ENCODE measurements around the gene GLOD4.

GLOD4 gene

GRCh38 chr17:802901-803881 lies 21.1 kb upstream of the GLOD4 start:
- Histone ChIP-seq H3K4me3 (ENCODE audit: low read depth, low read length) (no peak overlapping the region), H3K27me3 (no peaks in the 10 kb centered on the region), H3K4me1 (no peaks in the 10 kb centered on the region), H3K9me3 (no peaks in the 10 kb centered on the region), H3K36me3 (no peaks in the 10 kb centered on the region)
- DNase-seq, result no peak
- TF ChIP-seq CTCF (IDR thresholded peaks at IDR 0.05; ENCODE audit: low read depth, low read length), result no peak

GRCh38 chr17:802481-802880 lies 20.4 kb upstream of the GLOD4 start:
- DNase-seq, result no peak
- no peak for TF ChIP-seq CTCF (IDR thresholded peaks at IDR 0.05; ENCODE audit: low read depth, low read length)
- H3K9me3 ChIP-seq, result no peaks in the 10 kb centered on the region
- no peaks in the 10 kb centered on the region for H3K27me3 ChIP-seq
- H3K36me3 ChIP-seq, result no peaks in the 10 kb centered on the region
- no peak overlapping the region for H3K4me3 ChIP-seq (ENCODE audit: low read depth, low read length)
- no peaks in the 10 kb centered on the region for H3K4me1 ChIP-seq

GRCh38 chr17:801660-802059 lies 19.6 kb upstream of the GLOD4 start:
- Histone ChIP-seq H3K9me3 (no peaks in the 10 kb centered on the region), H3K4me1 (no peaks in the 10 kb centered on the region), H3K36me3 (no peaks in the 10 kb centered on the region), H3K27me3 (no peaks in the 10 kb centered on the region), H3K4me3 (ENCODE audit: low read depth, low read length) (no peak overlapping the region)
- DNase-seq, result no peak
- TF ChIP-seq CTCF (IDR thresholded peaks at IDR 0.05; ENCODE audit: low read depth, low read length), result no peak

- Histone ChIP-seq H3K9me3 (no peaks in the 10 kb centered on the region), H3K4me1 (no peaks in the 10 kb centered on the region), H3K27me3 (no peaks in the 10 kb centered on the region), H3K36me3 (no peaks in the 10 kb centered on the region), H3K4me3 (ENCODE audit: low read depth, low read length) (no peak overlapping the region)
- no peak for DNase-seq
- TF ChIP-seq CTCF (IDR thresholded peaks at IDR 0.05; ENCODE audit: low read depth, low read length), result no peak
Observed at GRCh38 chr17:800446-801242, 18.6 kb upstream of the GLOD4 start.

GRCh38 chr17:799261-799660 lies 17.2 kb upstream of the GLOD4 start:
- Histone ChIP-seq H3K4me1 (no peaks in the 10 kb centered on the region), H3K4me3 (ENCODE audit: low read depth, low read length) (no peak overlapping the region), H3K27me3 (no peaks in the 10 kb centered on the region), H3K9me3 (no peaks in the 10 kb centered on the region), H3K36me3 (no peaks in the 10 kb centered on the region)
- no peak for TF ChIP-seq CTCF (IDR thresholded peaks at IDR 0.05; ENCODE audit: low read depth, low read length)
- no peak for DNase-seq
